Measurements from ENCODE around the gene ACOT12. TPM values are rescaled to one million over a fixed set of nuclear protein-coding genes. Genes with fewer than 3 reads are reported as not detected.
A peak's percentile ranks its signal among the peaks of the same experiment; 100 is the strongest.
"Not testable (repeated sequence)": the region's sequence is repeated elsewhere in the genome, so short reads cannot be mapped to it uniquely, and the experiment has no call there.

ACOT12 gene
- total and polyA plus RNA-seq, 3 experiments from 2014 or later, result not detected

- Histone ChIP-seq H3K4me3 (ENCODE audit: low read length) (no peak overlapping the region), H3K9me3 (ENCODE audit: low read length) (no peaks in the 10 kb centered on the region), H3K36me3 (ENCODE audit: insufficient read depth, low read length) (no peaks in the 10 kb centered on the region), H3K27ac (ENCODE audit: low read depth, low read length) (no peak overlapping the region), H3K4me1 (ENCODE audit: insufficient read depth, low read length) (no peaks in the 10 kb centered on the region), H3K27me3 (ENCODE audit: insufficient read depth, low read length, poor library complexity, severe bottlenecking) (no peaks in the 10 kb centered on the region)
- H3K36me3 Mint-ChIP-seq, result peaks cover 0 to 2% (median 1%) of the 10 kb centered on the region in 3 donors
- DNase-seq, result no peak
- no peaks in the 10 kb centered on the region for H3K9me3 Mint-ChIP-seq
- H3K4me1 Mint-ChIP-seq, result no peaks in the 10 kb centered on the region
- H3K27me3 Mint-ChIP-seq, result peaks cover 0 to 1% of the 10 kb centered on the region in 2 donors
- CTCF ChIA-PET, result no interaction called here
- no peak overlapping the region for H3K27ac Mint-ChIP-seq
- POLR2A ChIA-PET, result no interaction called here
- H3K4me3 Mint-ChIP-seq, result no peak overlapping the region
These were observed 15.4 kb upstream of the ACOT12 start for GRCh38 chr5:81409361-81409760.

GRCh38 chr5:81408496-81408895 lies 14.6 kb upstream of the ACOT12 start:
- Mint-ChIP-seq H3K4me3 (no peak overlapping the region), H3K4me1 (no peaks in the 10 kb centered on the region)

GRCh38 chr5:81407811-81408210 lies 13.9 kb upstream of the ACOT12 start:
- CTCF ChIA-PET; H3K9me3 Mint-ChIP-seq; H3K27me3 ChIP-seq (ENCODE audit: insufficient read depth, low read length, poor library complexity, severe bottlenecking); POLR2A ChIA-PET; DNase-seq; H3K36me3 ChIP-seq (ENCODE audit: insufficient read depth, low read length); H3K4me3 Mint-ChIP-seq; H3K27ac Mint-ChIP-seq; H3K9me3 ChIP-seq (ENCODE audit: low read length); H3K4me3 ChIP-seq (ENCODE audit: low read length); H3K27me3 Mint-ChIP-seq; H3K4me1 ChIP-seq (ENCODE audit: insufficient read depth, low read length); H3K4me1 Mint-ChIP-seq; H3K36me3 Mint-ChIP-seq; H3K27ac ChIP-seq (ENCODE audit: low read depth, low read length): not testable (repeated sequence)

More at GRCh38 chr5:81408496-81408895, 14.6 kb upstream of the ACOT12 start:
- Histone ChIP-seq H3K4me3 (ENCODE audit: low read length) (no peak overlapping the region), H3K4me1 (ENCODE audit: insufficient read depth, low read length) (no peaks in the 10 kb centered on the region), H3K27ac (ENCODE audit: low read depth, low read length) (no peak overlapping the region), H3K36me3 (ENCODE audit: insufficient read depth, low read length) (no peaks in the 10 kb centered on the region), H3K9me3 (ENCODE audit: low read length) (no peaks in the 10 kb centered on the region), H3K27me3 (ENCODE audit: insufficient read depth, low read length, poor library complexity, severe bottlenecking) (no peaks in the 10 kb centered on the region)
- ChIA-PET CTCF (no interaction called here), POLR2A (no interaction called here)
- no peak for DNase-seq
- H3K27ac Mint-ChIP-seq, result no peak overlapping the region
- H3K9me3 Mint-ChIP-seq, result no peaks in the 10 kb centered on the region
- H3K27me3 Mint-ChIP-seq, result peaks cover 0 to 5% of the 10 kb centered on the region in 2 donors
- peaks cover 0 to 2% (median 1%) of the 10 kb centered on the region in 3 donors for H3K36me3 Mint-ChIP-seq

DNA sequence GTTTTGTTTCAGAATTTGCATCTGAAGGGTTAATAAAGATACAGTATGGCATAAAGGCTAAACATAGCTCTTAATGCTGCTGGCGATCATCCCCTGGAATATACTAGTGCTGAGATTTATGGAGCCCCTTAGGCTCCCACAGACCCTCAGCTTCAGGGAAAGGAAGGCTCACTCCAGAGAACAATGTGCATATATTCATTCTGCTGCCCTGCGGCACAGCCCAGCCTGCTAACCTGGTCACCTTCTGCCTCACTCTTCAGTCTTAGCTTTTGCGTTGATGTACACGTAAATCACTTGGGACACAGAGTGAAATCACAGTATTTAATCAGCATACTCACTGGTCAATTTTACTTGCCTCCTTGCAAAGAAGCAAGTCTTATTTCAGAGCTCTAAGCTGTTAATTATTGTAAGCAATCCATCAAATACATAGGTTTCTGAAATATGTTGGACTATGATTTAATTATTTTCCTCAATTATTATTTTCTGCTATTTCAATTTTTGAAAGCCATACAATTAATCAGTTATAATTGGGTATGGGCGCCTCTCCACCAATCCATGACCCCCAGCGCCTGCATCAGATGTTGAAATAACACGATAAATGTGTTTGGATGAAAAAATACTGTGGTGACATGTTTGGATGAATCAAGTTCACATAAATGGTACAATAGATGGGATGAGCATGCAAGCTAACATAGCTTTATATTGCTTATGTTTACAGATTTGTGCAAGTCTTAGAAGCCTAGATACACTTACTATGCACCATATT lies 11.4 kb upstream of the ACOT12 start:
- POLR2A ChIA-PET, result no interaction called here
- Mint-ChIP-seq H3K4me3 (no peak overlapping the region), H3K9me3 (peaks cover 0 to 9% (median 0%) of the 10 kb centered on the region in 5 donors), H3K4me1 (no peaks in the 10 kb centered on the region), H3K27me3 (peaks cover 11 to 13% of the 10 kb centered on the region in 2 donors), H3K27ac (no peak overlapping the region), H3K36me3 (peaks cover 1 to 8% (median 2%) of the 10 kb centered on the region in 3 donors)
- H3K27me3 ChIP-seq (ENCODE audit: insufficient read depth, low read length, poor library complexity, severe bottlenecking), result no peaks in the 10 kb centered on the region
- H3K4me1 ChIP-seq (ENCODE audit: insufficient read depth, low read length), result no peaks in the 10 kb centered on the region
- no peak for DNase-seq
- CTCF ChIA-PET, result no interaction called here
- H3K4me3 ChIP-seq (ENCODE audit: low read length), result no peak overlapping the region
- no peaks in the 10 kb centered on the region for H3K9me3 ChIP-seq (ENCODE audit: low read length)
- no peak overlapping the region for H3K27ac ChIP-seq (ENCODE audit: low read depth, low read length)
- H3K36me3 ChIP-seq (ENCODE audit: insufficient read depth, low read length), result no peaks in the 10 kb centered on the region

- ChIA-PET CTCF (no interaction called here), POLR2A (no interaction called here)
- DNase-seq, result no peak
- peaks cover 34 to 35% of the 10 kb centered on the region in 2 donors for H3K27me3 Mint-ChIP-seq
- Histone ChIP-seq H3K27ac (ENCODE audit: low read depth, low read length) (no peak overlapping the region), H3K4me3 (ENCODE audit: low read length) (no peak overlapping the region), H3K27me3 (ENCODE audit: insufficient read depth, low read length, poor library complexity, severe bottlenecking) (no peaks in the 10 kb centered on the region), H3K36me3 (ENCODE audit: insufficient read depth, low read length) (no peaks in the 10 kb centered on the region), H3K4me1 (ENCODE audit: insufficient read depth, low read length) (no peaks in the 10 kb centered on the region), H3K9me3 (ENCODE audit: low read length) (no peaks in the 10 kb centered on the region)
- H3K4me3 Mint-ChIP-seq, result no peak overlapping the region
- peaks cover 0 to 8% (median 2%) of the 10 kb centered on the region in 3 donors for H3K36me3 Mint-ChIP-seq
- H3K9me3 Mint-ChIP-seq, result peaks cover 0 to 9% (median 0%) of the 10 kb centered on the region in 5 donors
- no peaks in the 10 kb centered on the region for H3K4me1 Mint-ChIP-seq
- H3K27ac Mint-ChIP-seq, result no peak overlapping the region
These were observed 8.4 kb upstream of the ACOT12 start for GRCh38 chr5:81402192-81402930.

DNA sequence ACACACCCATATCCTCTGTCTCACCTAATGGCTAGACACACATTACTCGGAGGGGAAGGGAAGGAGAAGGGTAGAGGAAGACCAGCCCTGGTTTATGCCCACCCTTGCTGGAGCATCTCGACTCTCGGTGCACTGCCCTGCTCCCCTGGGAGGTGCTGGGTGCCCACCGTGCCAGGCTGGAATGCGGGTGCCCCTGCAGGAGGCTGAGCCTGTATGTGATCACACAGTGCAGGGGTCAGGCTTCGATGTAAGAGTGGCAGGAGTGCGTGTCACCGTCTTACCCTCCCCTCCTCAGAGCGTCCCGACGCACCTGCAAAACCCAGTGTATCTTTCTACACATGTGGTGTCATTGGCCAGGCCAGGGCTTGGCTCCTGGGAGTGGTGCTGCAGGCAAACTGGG lies 7.3 kb upstream of the ACOT12 start:
- no peak overlapping the region for H3K4me3 Mint-ChIP-seq
- Histone ChIP-seq H3K27me3 (ENCODE audit: insufficient read depth, low read length, poor library complexity, severe bottlenecking) (no peaks in the 10 kb centered on the region), H3K27ac (ENCODE audit: low read depth, low read length) (no peak overlapping the region), H3K4me1 (ENCODE audit: insufficient read depth, low read length) (no peaks in the 10 kb centered on the region), H3K9me3 (ENCODE audit: low read length) (no peaks in the 10 kb centered on the region), H3K36me3 (ENCODE audit: insufficient read depth, low read length) (no peaks in the 10 kb centered on the region), H3K4me3 (ENCODE audit: low read length) (no peak overlapping the region)
- CTCF ChIA-PET, result no interaction called here
- DNase-seq, result no peak
- H3K36me3 Mint-ChIP-seq, result peaks cover 0 to 8% (median 0%) of the 10 kb centered on the region in 3 donors
- peak overlapping the region in 1 of 8 donors; percentile 62 for H3K27ac Mint-ChIP-seq
- peaks cover 0 to 9% (median 0%) of the 10 kb centered on the region in 5 donors for H3K9me3 Mint-ChIP-seq
- H3K27me3 Mint-ChIP-seq, result peaks cover 39 to 45% of the 10 kb centered on the region in 2 donors
- POLR2A ChIA-PET, result no interaction called here
- H3K4me1 Mint-ChIP-seq, result no peaks in the 10 kb centered on the region

GRCh38 chr5:81400375-81400774 lies 6.4 kb upstream of the ACOT12 start:
- no peak overlapping the region for H3K27ac ChIP-seq (ENCODE audit: low read depth, low read length)
- ChIA-PET CTCF (no interaction called here), POLR2A (no interaction called here)
- DNase-seq, result no peak
- H3K9me3 ChIP-seq (ENCODE audit: low read length), result no peaks in the 10 kb centered on the region
- H3K4me1 ChIP-seq (ENCODE audit: insufficient read depth, low read length), result no peaks in the 10 kb centered on the region
- Mint-ChIP-seq H3K4me3 (no peak overlapping the region), H3K4me1 (no peaks in the 10 kb centered on the region), H3K36me3 (peaks cover 0 to 8% (median 0%) of the 10 kb centered on the region in 3 donors), H3K27me3 (peaks cover 45 to 51% of the 10 kb centered on the region in 2 donors), H3K27ac (no peak overlapping the region), H3K9me3 (peaks cover 0 to 10% (median under 1%) of the 10 kb centered on the region in 5 donors)
- no peaks in the 10 kb centered on the region for H3K27me3 ChIP-seq (ENCODE audit: insufficient read depth, low read length, poor library complexity, severe bottlenecking)
- H3K4me3 ChIP-seq (ENCODE audit: low read length), result no peak overlapping the region
- H3K36me3 ChIP-seq (ENCODE audit: insufficient read depth, low read length), result no peaks in the 10 kb centered on the region

GRCh38 chr5:81398741-81399140 lies 4.8 kb upstream of the ACOT12 start:
- ChIA-PET POLR2A (no interaction called here), CTCF (no interaction called here)
- Histone ChIP-seq H3K27me3 (ENCODE audit: insufficient read depth, low read length, poor library complexity, severe bottlenecking) (no peaks in the 10 kb centered on the region), H3K9me3 (ENCODE audit: low read length) (no peaks in the 10 kb centered on the region), H3K36me3 (ENCODE audit: insufficient read depth, low read length) (no peaks in the 10 kb centered on the region), H3K4me1 (ENCODE audit: insufficient read depth, low read length) (no peaks in the 10 kb centered on the region), H3K27ac (ENCODE audit: low read depth, low read length) (no peak overlapping the region), H3K4me3 (ENCODE audit: low read length) (no peak overlapping the region)
- Mint-ChIP-seq H3K4me1 (peaks cover 0 to 5% (median 0%) of the 10 kb centered on the region in 3 donors), H3K36me3 (peaks cover 0 to 12% (median 0%) of the 10 kb centered on the region in 3 donors), H3K27me3 (peaks cover 57 to 60% of the 10 kb centered on the region in 2 donors), H3K4me3 (no peak overlapping the region), H3K9me3 (peaks cover 0 to 14% (median 5%) of the 10 kb centered on the region in 5 donors), H3K27ac (peak overlapping the region in 1 of 8 donors; percentile 75)
- no peak for DNase-seq
